Measurements from ENCODE around the gene KRT84. TPM values are rescaled to one million over a fixed set of nuclear protein-coding genes. Genes with fewer than 3 reads are reported as not detected.

Gene KRT84
- total and polyA plus RNA-seq, 2 of the 4 experiments (the other 2 are of a cell fraction) = not detected

DNA sequence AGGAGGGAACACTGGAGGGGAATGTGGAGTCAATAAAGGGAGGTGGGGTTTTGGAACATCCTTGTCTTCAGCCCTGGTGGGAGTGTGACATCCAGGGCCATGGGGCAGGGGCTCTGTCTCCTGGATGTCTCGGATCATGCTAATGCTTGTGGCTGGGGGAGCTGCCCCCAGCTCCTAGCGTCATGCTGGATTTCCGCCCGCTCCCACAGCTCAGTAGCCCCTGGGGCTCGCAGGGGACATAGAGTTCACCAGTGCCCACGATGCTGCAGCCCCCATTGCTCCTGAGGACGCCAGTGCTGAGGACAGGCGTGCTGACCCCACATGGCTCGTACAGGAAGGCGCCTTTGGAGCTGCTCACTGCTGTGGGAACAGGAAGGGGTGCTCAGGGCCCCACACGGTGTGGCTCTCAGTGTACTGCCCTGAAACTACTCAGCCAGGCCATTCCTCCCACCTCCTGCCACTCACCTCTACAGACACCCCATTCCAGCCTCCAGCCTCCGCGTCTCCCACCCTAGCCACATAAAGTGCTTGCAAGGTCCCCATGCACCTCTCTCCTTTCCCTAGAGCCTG is 9.5 kb upstream of the KRT84 start:
- intact Hi-C loops (cut with micrococcal nuclease) (loop anchor here (5.0 kb wide), 1 partner anchor 477 kb away; no protein-coding TSS in a partner anchor), dilution Hi-C loops (cut with HindIII; ENCODE audit: low sequenced_read_pairs, unreplicated experiment) (no loop called here)
- POLR2A ChIA-PET (ENCODE audit: unreplicated experiment) = no interaction called here

More for the DNA sequence above, 9.5 kb upstream of the KRT84 start:
- Histone ChIP-seq H2BK20ac (ENCODE audit: low read depth, low read length) (no peak overlapping the region), H3K4ac (ENCODE audit: low read depth, low read length) (no peak overlapping the region), H3K23ac (ENCODE audit: low read depth, low read length) (no peak overlapping the region), H3K27me3 (ENCODE audit: control insufficient read depth, insufficient read depth, low read length) (peaks cover 42% of the 10 kb centered on the region), H4K91ac (ENCODE audit: insufficient read depth, low read depth, low read length) (no peak overlapping the region), H2BK15ac (ENCODE audit: low read depth, low read length) (no peak overlapping the region), H3K56ac (ENCODE audit: extremely low read depth, insufficient read depth, low read length) (no peak overlapping the region), H4K5ac (ENCODE audit: low read depth, low read length) (no peak overlapping the region), H3K4me2 (ENCODE audit: low read depth, low read length) (no peak overlapping the region), H3K4me3 (ENCODE audit: insufficient read depth, low read depth, low read length) (no peak overlapping the region), H2BK120ac (ENCODE audit: low read depth, low read length) (no peak overlapping the region), H3K9me3 (ENCODE audit: control insufficient read depth, insufficient read depth, low read length) (no peaks in the 10 kb centered on the region), H3K9ac (ENCODE audit: low read depth, low read length) (no peak overlapping the region), H3K36me3 (ENCODE audit: control insufficient read depth, insufficient read depth, low read length) (no peaks in the 10 kb centered on the region), H2BK5ac (ENCODE audit: low read depth, low read length, poor library complexity, severe bottlenecking) (no peak overlapping the region), H2AFZ (replicated peaks; ENCODE audit: low read length, poor library complexity) (no peak overlapping the region), H3K79me1 (ENCODE audit: low read depth in 1 of 2, low read length in 2 of 2) (no peaks in the 10 kb centered on the region), H4K8ac (ENCODE audit: low read depth in 2 of 2, low read length in 2 of 2) (no peak overlapping the region), H3K27ac (ENCODE audit: insufficient read depth, low read length) (no peak overlapping the region), H3K14ac (replicated peaks; ENCODE audit: low read depth, low read length) (no peak overlapping the region), H3K4me1 (ENCODE audit: control insufficient read depth, insufficient read depth, low read length) (no peaks in the 10 kb centered on the region), H2AK9ac (replicated peaks; ENCODE audit: low read depth, low read length, poor library complexity) (no peak overlapping the region), H3K18ac (ENCODE audit: low read depth, low read length) (no peak overlapping the region), H2AK5ac (ENCODE audit: low read depth, low read length) (no peak overlapping the region), H3K9me1 (ENCODE audit: insufficient read depth, low read length) (no peaks in the 10 kb centered on the region), H4K20me1 (ENCODE audit: insufficient read depth, low read length) (no peaks in the 10 kb centered on the region)
- CTCF ChIA-PET = no interaction called here
- TF ChIP-seq BHLHE40 (IDR thresholded peaks at IDR 0.05; ENCODE audit: low read depth, low read length) (no peak), MXI1 (IDR thresholded peaks at IDR 0.05; ENCODE audit: borderline replicate concordance, low read depth, low read length) (no peak), CHD1 (IDR thresholded peaks at IDR 0.05; ENCODE audit: low read depth, low read length) (no peak), NFE2L2 (IDR thresholded peaks at IDR 0.05; ENCODE audit: low read depth, low read length) (no peak), MAZ (IDR thresholded peaks at IDR 0.05; ENCODE audit: borderline replicate concordance, low read depth, low read length) (no peak), SMC3 (IDR thresholded peaks at IDR 0.05; ENCODE audit: low read depth, low read length) (no peak), CEBPB (IDR thresholded peaks at IDR 0.05; ENCODE audit: low read depth, low read length) (no peak), RCOR1 (IDR thresholded peaks at IDR 0.05; ENCODE audit: insufficient replicate concordance, low read length) (no peak), FOS (IDR thresholded peaks at IDR 0.05; ENCODE audit: low read depth, low read length) (no peak), POLR2A (IDR thresholded peaks at IDR 0.05; ENCODE audit: low read depth, low read length) (no peak)
- TF ChIP-seq, protein P1, sequence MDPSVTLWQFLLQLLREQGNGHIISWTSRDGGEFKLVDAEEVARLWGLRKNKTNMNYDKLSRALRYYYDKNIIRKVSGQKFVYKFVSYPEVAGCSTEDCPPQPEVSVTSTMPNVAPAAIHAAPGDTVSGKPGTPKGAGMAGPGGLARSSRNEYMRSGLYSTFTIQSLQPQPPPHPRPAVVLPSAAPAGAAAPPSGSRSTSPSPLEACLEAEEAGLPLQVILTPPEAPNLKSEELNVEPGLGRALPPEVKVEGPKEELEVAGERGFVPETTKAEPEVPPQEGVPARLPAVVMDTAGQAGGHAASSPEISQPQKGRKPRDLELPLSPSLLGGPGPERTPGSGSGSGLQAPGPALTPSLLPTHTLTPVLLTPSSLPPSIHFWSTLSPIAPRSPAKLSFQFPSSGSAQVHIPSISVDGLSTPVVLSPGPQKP (IDR thresholded peaks at IDR 0.05; ENCODE audit: borderline replicate concordance, low read depth, low read length) = no peak
- TF ChIP-seq, protein P2, sequence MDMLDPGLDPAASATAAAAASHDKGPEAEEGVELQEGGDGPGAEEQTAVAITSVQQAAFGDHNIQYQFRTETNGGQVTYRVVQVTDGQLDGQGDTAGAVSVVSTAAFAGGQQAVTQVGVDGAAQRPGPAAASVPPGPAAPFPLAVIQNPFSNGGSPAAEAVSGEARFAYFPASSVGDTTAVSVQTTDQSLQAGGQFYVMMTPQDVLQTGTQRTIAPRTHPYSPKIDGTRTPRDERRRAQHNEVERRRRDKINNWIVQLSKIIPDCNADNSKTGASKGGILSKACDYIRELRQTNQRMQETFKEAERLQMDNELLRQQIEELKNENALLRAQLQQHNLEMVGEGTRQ (IDR thresholded peaks at IDR 0.05; ENCODE audit: low read depth, low read length) = no peak
- TF ChIP-seq, protein P3, sequence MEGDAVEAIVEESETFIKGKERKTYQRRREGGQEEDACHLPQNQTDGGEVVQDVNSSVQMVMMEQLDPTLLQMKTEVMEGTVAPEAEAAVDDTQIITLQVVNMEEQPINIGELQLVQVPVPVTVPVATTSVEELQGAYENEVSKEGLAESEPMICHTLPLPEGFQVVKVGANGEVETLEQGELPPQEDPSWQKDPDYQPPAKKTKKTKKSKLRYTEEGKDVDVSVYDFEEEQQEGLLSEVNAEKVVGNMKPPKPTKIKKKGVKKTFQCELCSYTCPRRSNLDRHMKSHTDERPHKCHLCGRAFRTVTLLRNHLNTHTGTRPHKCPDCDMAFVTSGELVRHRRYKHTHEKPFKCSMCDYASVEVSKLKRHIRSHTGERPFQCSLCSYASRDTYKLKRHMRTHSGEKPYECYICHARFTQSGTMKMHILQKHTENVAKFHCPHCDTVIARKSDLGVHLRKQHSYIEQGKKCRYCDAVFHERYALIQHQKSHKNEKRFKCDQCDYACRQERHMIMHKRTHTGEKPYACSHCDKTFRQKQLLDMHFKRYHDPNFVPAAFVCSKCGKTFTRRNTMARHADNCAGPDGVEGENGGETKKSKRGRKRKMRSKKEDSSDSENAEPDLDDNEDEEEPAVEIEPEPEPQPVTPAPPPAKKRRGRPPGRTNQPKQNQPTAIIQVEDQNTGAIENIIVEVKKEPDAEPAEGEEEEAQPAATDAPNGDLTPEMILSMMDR (conservative IDR thresholded peaks at IDR 0.05; ENCODE audit: low read depth, low read length) = no peak
- DNase-seq (no peak), ATAC-seq (ENCODE audit: low read depth) (no peak)
- 70% methylated on average over 8 of the region's 13 CpGs; no CpG with 5 or more reads in 1 of the 2 experiments for WGBS, 2 experiments (ENCODE audit: extremely low coverage in 2 of 2, insufficient read length in 1 of 2)
- no TSS peak for BruUV-seq (replicated peaks)
- in situ Hi-C loops (cut with MboI; ENCODE audit: low sequenced_read_pairs) = no loop called here
